H9 (cell line): ENCODE measurements around the gene F7. TPM values are rescaled to one million over a fixed set of nuclear protein-coding genes. Genes with fewer than 3 reads are reported as not detected.
"Not testable (repeated sequence)": the region's sequence is repeated elsewhere in the genome, so short reads cannot be mapped to it uniquely, and the experiment has no call there.

ENCODE experiments used
- DNase-seq: peaks from one replicate; pipeline ENCODE4 v3.0.0-alpha.2; 2017
- H2AFZ ChIP-seq: one replicate; pipeline ENCODE4 v1.6.1; 2013; ENCODE audit warnings: mild to moderate bottlenecking, low read length, control low read depth, moderate library complexity
- H2AK5ac ChIP-seq: 2 replicates; pipeline ENCODE4 v1.6.1; 2013; ENCODE audit warnings: low read length, control low read depth, mixed read lengths; ENCODE audit not compliant: insufficient read length
- H2BK120ac ChIP-seq: one replicate; pipeline ENCODE4 v1.6.1; 2013; ENCODE audit warnings: low read depth, mild to moderate bottlenecking, low read length, control low read depth, inconsistent platforms; ENCODE audit not compliant: poor library complexity, severe bottlenecking
- H2BK12ac ChIP-seq: 2 replicates; pipeline ENCODE4 v1.6.1; 2013; ENCODE audit warnings: low read length, control low read depth, mixed read lengths, low read depth; ENCODE audit not compliant: insufficient read length
- H2BK15ac ChIP-seq: 2 replicates; pipeline ENCODE4 v1.6.1; 2013; ENCODE audit warnings: low read depth, low read length, control low read depth
- H2BK20ac ChIP-seq: one replicate; pipeline ENCODE4 v1.6.1; 2013; ENCODE audit warnings: low read depth, mild to moderate bottlenecking, low read length, control low read depth, inconsistent platforms; ENCODE audit not compliant: poor library complexity, severe bottlenecking
- H2BK5ac ChIP-seq: 2 replicates; pipeline ENCODE4 v1.6.1; 2013; ENCODE audit warnings: low read length, control low read depth, mixed read lengths; ENCODE audit not compliant: insufficient read length
- H3K14ac ChIP-seq: 2 replicates; pipeline ENCODE4 v1.6.1; 2013; ENCODE audit warnings: low read length, control low read depth; ENCODE audit not compliant: insufficient read depth
- H3K18ac ChIP-seq: 2 replicates; pipeline ENCODE4 v1.6.1; 2013; ENCODE audit warnings: low read depth, mild to moderate bottlenecking, mixed read lengths, low read length, control low read depth; ENCODE audit not compliant: insufficient read length
- H3K23ac ChIP-seq: 2 replicates; pipeline ENCODE4 v1.6.1; 2013; ENCODE audit warnings: low read length, control low read depth, mixed read lengths, low read depth; ENCODE audit not compliant: insufficient read length
- H3K23me2 ChIP-seq: 2 replicates; pipeline ENCODE4 v1.6.1; 2013; ENCODE audit warnings: low read depth, mild to moderate bottlenecking, mixed read lengths, low read length, control low read depth; ENCODE audit not compliant: insufficient read length, poor library complexity, severe bottlenecking
- H3K27ac ChIP-seq: 2 replicates; pipeline ENCODE4 v1.5.1; 2013; ENCODE audit warnings: low read length, control low read depth, mixed read lengths, low read depth; ENCODE audit not compliant: insufficient read length
- H3K27me3 ChIP-seq: 2 replicates; pipeline ENCODE4 v1.6.1; 2013; ENCODE audit warnings: low read length, control low read depth, inconsistent platforms; ENCODE audit not compliant: insufficient read depth
- H3K4ac ChIP-seq: 2 replicates; pipeline ENCODE4 v1.6.1; 2013; ENCODE audit warnings: low read depth, mild to moderate bottlenecking, control low read depth, inconsistent platforms, low read length, moderate library complexity
- H3K4me1 ChIP-seq: 2 replicates; pipeline ENCODE4 v1.6.1; 2013; ENCODE audit warnings: low read length, control low read depth, inconsistent platforms; ENCODE audit not compliant: insufficient read depth
- H3K4me2 ChIP-seq: 2 replicates; pipeline ENCODE4 v1.6.1; 2013; ENCODE audit warnings: low read length, control low read depth, mixed read lengths; ENCODE audit not compliant: insufficient read length, insufficient read depth
- H3K56ac ChIP-seq: 2 replicates; pipeline ENCODE4 v1.6.1; 2013; ENCODE audit warnings: low read depth, mild to moderate bottlenecking, mixed read lengths, low read length, control low read depth; ENCODE audit not compliant: insufficient read length
- H3K79me1 ChIP-seq: 2 replicates; pipeline ENCODE4 v1.6.1; 2013; ENCODE audit warnings: low read depth, mild to moderate bottlenecking, moderate library complexity, low read length, control low read depth, inconsistent platforms; ENCODE audit not compliant: insufficient read depth, poor library complexity, severe bottlenecking
- H3K79me2 ChIP-seq: 2 replicates; pipeline ENCODE4 v1.6.1; 2013; ENCODE audit warnings: low read length, control low read depth, inconsistent platforms; ENCODE audit not compliant: insufficient read depth
- H3K9ac ChIP-seq: 2 replicates; pipeline ENCODE4 v1.6.1; 2013; ENCODE audit warnings: low read length, control low read depth, mixed read lengths; ENCODE audit not compliant: insufficient read length; ENCODE audit errors: extremely low read depth
- H3K9me3 ChIP-seq: one replicate; pipeline ENCODE4 v1.6.1; 2013; ENCODE audit warnings: low read depth, low read length, inconsistent platforms; ENCODE audit not compliant: control insufficient read depth
- H3T11ph ChIP-seq: one replicate; pipeline ENCODE4 v1.6.1; 2013; ENCODE audit warnings: mild to moderate bottlenecking, low read length, control low read depth, inconsistent platforms
- H4K20me1 ChIP-seq: one replicate; pipeline ENCODE4 v1.6.1; 2013; ENCODE audit not compliant: control insufficient read depth, insufficient read length, insufficient read depth
- H4K5ac ChIP-seq: 2 replicates; pipeline ENCODE4 v1.6.1; 2013; ENCODE audit warnings: low read depth, mild to moderate bottlenecking, mixed read lengths, low read length, control low read depth; ENCODE audit not compliant: insufficient read length
- H4K8ac ChIP-seq: replicated peaks from 2 replicates; pipeline ENCODE4 v1.6.1; 2013; ENCODE audit warnings: low read length, control low read depth, mixed read lengths, low read depth; ENCODE audit not compliant: insufficient read length
- H4K91ac ChIP-seq: 2 replicates; pipeline ENCODE4 v1.6.1; 2013; ENCODE audit warnings: low read depth, mild to moderate bottlenecking, moderate library complexity, mixed read lengths, low read length, control low read depth; ENCODE audit not compliant: insufficient read length
- H3K27ac Mint-ChIP-seq, 3 experiments: 2 replicates in 2 of 3; 3 replicates in 1 of 3; pipeline ENCODE4 v1.8.0; 2020 to 2021; ENCODE audit warnings: mixed read lengths in 3 of 3, mild to moderate bottlenecking in 1 of 3, moderate library complexity in 1 of 3
- H3K27me3 Mint-ChIP-seq: 2 replicates; pipeline ENCODE4 v1.8.0; 2021; ENCODE audit warnings: low read depth, mild to moderate bottlenecking, moderate library complexity, mixed read lengths
- H3K36me3 Mint-ChIP-seq, 3 experiments: 2 replicates in 2 of 3; 3 replicates in 1 of 3; pipeline ENCODE4 v1.8.0; 2020 to 2021; ENCODE audit warnings: low read depth in 3 of 3, mixed read lengths in 3 of 3; ENCODE audit not compliant: insufficient read depth in 1 of 3
- H3K4me1 Mint-ChIP-seq, 2 experiments: 2 replicates each; pipeline ENCODE4 v1.8.0; 2020; ENCODE audit warnings: mixed read lengths in 2 of 2
- H3K4me3 Mint-ChIP-seq, 2 experiments: 2 replicates in 1 of 2; 3 replicates in 1 of 2; pipeline ENCODE4 v1.8.0; 2020 to 2021; ENCODE audit warnings: mild to moderate bottlenecking in 2 of 2, mixed read lengths in 2 of 2, moderate library complexity in 1 of 2
- H3K9me3 Mint-ChIP-seq, 2 experiments: 2 replicates in 1 of 2; 3 replicates in 1 of 2; pipeline ENCODE4 v1.8.0; 2020; ENCODE audit warnings: mild to moderate bottlenecking in 2 of 2, mixed read lengths in 2 of 2, moderate library complexity in 1 of 2
- CTCF ChIP-seq: fragments of 200-600 bp; sonication (generic); conservative IDR thresholded peaks from 3 replicates; pipeline ENCODE4 v1.8.0; 2021; ENCODE audit warnings: antibody characterized with exemption, mild to moderate bottlenecking
- WGBS: extraction: QIAGEN DNeasy Blood & Tissue Kit; methylation state at CpG from one replicate; pipeline ENCODE4 v1.1.7; 2013; ENCODE audit warnings: missing lambda C conversion rate, low lambda C conversion rate, mixed read lengths; ENCODE audit not compliant: insufficient read length; ENCODE audit errors: extremely low coverage; 5-methylcytosine and 5-hydroxymethylcytosine counted together
- total RNA-seq: library from RNA; stranded (reverse); gene quantifications from 2 replicates; pipeline ENCODE4 v1.2.1, GENCODE V29; 2021

F7 gene
- total RNA-seq, 1 experiment from 2014 or later = 0.81 TPM

DNA sequence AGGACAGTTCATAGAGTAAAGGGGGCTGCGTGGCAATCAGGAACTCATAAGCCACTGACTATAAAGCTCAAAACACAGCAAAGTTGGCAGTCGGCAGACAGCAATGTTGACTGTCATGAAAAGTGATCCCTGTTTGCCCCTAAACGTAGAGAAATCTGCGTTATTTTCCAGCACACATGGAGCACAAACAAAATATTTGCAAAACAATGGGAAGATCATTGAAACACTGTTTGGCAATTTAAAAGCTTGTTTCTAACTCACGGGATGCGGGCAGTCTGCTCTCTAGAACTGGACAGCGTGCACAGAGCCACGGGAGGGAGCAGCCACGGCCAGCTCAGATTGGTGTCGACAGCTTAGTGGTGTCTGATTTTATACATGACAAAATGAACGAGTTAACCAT lies 6.4 kb upstream of the F7 start:
- H3K36me3 Mint-ChIP-seq = no peaks in the 10 kb centered on the region; a peak in 1 of 7 replicates

DNA sequence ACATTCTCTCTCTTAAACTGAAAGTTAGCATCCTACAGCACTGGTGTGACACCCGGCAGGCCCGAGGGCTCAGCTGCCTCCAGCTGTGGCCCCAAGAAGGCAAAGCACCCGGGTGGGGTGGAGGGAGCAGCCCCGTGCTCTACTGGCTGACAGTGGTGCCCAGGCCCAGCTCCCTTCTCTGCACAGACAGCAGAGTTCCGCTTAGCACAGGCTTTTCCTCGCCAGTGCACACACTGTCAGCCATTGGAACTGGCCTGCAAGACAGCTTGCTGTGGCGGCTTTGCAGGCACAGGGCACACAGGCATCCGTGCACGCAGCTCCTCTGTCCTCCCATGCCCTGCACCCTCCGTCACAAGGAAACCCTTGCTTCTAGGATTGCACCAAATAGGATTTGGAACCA lies 3.3 kb upstream of the F7 start:
- not testable (repeated sequence) for H2BK120ac ChIP-seq, H4K5ac ChIP-seq, H2BK5ac ChIP-seq, H3K27me3 Mint-ChIP-seq, H2AK5ac ChIP-seq, H3K79me2 ChIP-seq, H3K56ac ChIP-seq, H3T11ph ChIP-seq, H3K4me1 ChIP-seq, H3K27ac ChIP-seq, H2BK20ac ChIP-seq, H3K27me3 ChIP-seq, H3K14ac ChIP-seq, H2BK15ac ChIP-seq, H3K23ac ChIP-seq, H2BK12ac ChIP-seq, H2AFZ ChIP-seq, H3K4ac ChIP-seq, H3K4me3 Mint-ChIP-seq, DNase-seq, H4K20me1 ChIP-seq, H3K4me2 ChIP-seq, H3K79me1 ChIP-seq, H3K23me2 ChIP-seq, H3K36me3 Mint-ChIP-seq, H4K8ac ChIP-seq, H3K9me3 Mint-ChIP-seq, H3K27ac Mint-ChIP-seq, H4K91ac ChIP-seq, H3K18ac ChIP-seq, H3K9ac ChIP-seq, H3K9me3 ChIP-seq
- no CpG with 5 or more reads among the region's 10 CpGs for WGBS
- peaks cover 7 to 18% of the 10 kb centered on the region in 2 experiments; a peak in 2 of 4 replicates for H3K4me1 Mint-ChIP-seq

More for the DNA sequence above, 6.4 kb upstream of the F7 start:
- Histone ChIP-seq H3K4me2 (no peak overlapping the region), H2BK5ac (no peak overlapping the region), H2BK12ac (no peak overlapping the region), H2AK5ac (no peak overlapping the region), H2BK20ac (no peak overlapping the region), H2AFZ (no peak overlapping the region), H3K18ac (no peak overlapping the region), H3K56ac (no peak overlapping the region), H3T11ph (no peak overlapping the region), H3K23ac (no peak overlapping the region), H3K79me1 (no peaks in the 10 kb centered on the region), H4K20me1 (no peaks in the 10 kb centered on the region), H3K79me2 (no peaks in the 10 kb centered on the region), H3K4ac (no peak overlapping the region), H3K9ac (no peak overlapping the region), H4K8ac (no peak overlapping the region), H3K9me3 (no peaks in the 10 kb centered on the region), H3K27ac (no peak overlapping the region), H4K91ac (no peak overlapping the region), H3K14ac (no peak overlapping the region), H2BK120ac (no peak overlapping the region), H3K27me3 (no peaks in the 10 kb centered on the region), H3K23me2 (no peaks in the 10 kb centered on the region), H4K5ac (no peak overlapping the region), H2BK15ac (no peak overlapping the region), H3K4me1 (no peaks in the 10 kb centered on the region)
- DNase-seq = no peak
- WGBS = no CpG with 5 or more reads among the region's 11 CpGs
- Mint-ChIP-seq H3K4me3 (no peak overlapping the region), H3K27ac (no peak overlapping the region), H3K4me1 (peaks cover 6 to 9% of the 10 kb centered on the region in 2 experiments), H3K27me3 (peaks cover 2% of the 10 kb centered on the region), H3K9me3 (no peaks in the 10 kb centered on the region)
- no peak for TF ChIP-seq CTCF
